Bronchial epithelial cell (primary cell): ENCODE measurements around the gene RASSF5. TPM values are rescaled to one million over a fixed set of nuclear protein-coding genes. Genes with fewer than 3 reads are reported as not detected.

ENCODE experiments used
- DNase-seq: peaks from one replicate; pipeline ENCODE4 v3.0.0-alpha.2; 2010; ENCODE audit warnings: low read depth
- FAIRE-seq: peaks from 2 replicates; lab custom pipeline; 2011; peaks lifted over from hg19 to GRCh38; lab: Jason Lieb, UNC
- H3K27me3 ChIP-seq: 2 replicates; pipeline ENCODE4 v1.5.1; 2011; ENCODE audit warnings: low read length; ENCODE audit not compliant: control insufficient read depth, insufficient read depth
- H3K36me3 ChIP-seq: 2 replicates; pipeline ENCODE4 v1.5.1; 2011; ENCODE audit warnings: low read length; ENCODE audit not compliant: control insufficient read depth, insufficient read depth
- H3K4me3 ChIP-seq: 2 replicates; pipeline ENCODE4 v1.5.1; 2011; ENCODE audit warnings: mild to moderate bottlenecking, low read depth, low read length, control low read depth
- total RNA-seq: library from RNA; depleted of rRNA; stranded (reverse); fragments of >200 nt; gene quantifications from 2 replicates; pipeline ENCODE4 v1.2.1, GENCODE V29; 2014
- TF ChIP-seq, protein P1 (sequence below): IDR thresholded peaks from 2 replicates; pipeline ENCODE4 v1.5.1; 2011; ENCODE audit warnings: mild to moderate bottlenecking, moderate library complexity, low read length, control low read depth, inconsistent platforms; ENCODE audit not compliant: insufficient read depth, severe bottlenecking

The RASSF5 gene
- total RNA-seq, 1 donor from 2014 or later, result 3.4 TPM

DNA sequence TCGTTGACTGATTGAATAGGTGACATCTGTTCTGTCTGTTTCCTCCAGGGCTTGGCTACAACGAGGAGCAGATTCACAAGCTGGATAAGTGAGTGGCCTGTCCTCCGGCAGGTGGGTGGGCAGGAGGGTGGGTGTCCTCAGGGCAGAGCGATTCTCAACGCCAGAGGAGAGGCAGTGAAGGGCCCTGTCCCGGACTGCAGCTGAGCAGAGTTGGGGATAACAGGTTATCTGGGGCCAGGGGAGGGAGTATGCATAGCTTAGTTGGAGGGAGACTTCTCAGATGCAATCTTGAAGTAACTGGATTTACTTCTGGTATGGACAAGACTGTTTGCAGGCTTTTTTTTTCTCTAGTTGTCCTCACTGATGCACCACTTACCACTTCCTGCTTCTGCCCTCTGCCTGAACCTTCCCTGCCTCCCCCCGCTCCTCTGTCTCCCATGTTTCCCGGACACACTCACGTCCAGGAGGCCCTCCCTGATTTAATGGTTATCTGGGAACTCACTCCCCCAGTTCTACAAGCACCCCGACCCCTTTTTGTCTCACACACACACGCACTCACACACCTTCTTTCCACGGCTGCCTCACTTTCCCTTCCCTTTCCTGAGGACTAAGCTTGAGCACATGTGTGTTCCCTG is 16.4 kb upstream of the RASSF5 start:
- Histone ChIP-seq H3K36me3 (peaks cover 26% of the 10 kb centered on the region), H3K4me3 (no peak overlapping the region), H3K27me3 (no peaks in the 10 kb centered on the region)
- FAIRE-seq, result no peak
- TF ChIP-seq, protein P1, sequence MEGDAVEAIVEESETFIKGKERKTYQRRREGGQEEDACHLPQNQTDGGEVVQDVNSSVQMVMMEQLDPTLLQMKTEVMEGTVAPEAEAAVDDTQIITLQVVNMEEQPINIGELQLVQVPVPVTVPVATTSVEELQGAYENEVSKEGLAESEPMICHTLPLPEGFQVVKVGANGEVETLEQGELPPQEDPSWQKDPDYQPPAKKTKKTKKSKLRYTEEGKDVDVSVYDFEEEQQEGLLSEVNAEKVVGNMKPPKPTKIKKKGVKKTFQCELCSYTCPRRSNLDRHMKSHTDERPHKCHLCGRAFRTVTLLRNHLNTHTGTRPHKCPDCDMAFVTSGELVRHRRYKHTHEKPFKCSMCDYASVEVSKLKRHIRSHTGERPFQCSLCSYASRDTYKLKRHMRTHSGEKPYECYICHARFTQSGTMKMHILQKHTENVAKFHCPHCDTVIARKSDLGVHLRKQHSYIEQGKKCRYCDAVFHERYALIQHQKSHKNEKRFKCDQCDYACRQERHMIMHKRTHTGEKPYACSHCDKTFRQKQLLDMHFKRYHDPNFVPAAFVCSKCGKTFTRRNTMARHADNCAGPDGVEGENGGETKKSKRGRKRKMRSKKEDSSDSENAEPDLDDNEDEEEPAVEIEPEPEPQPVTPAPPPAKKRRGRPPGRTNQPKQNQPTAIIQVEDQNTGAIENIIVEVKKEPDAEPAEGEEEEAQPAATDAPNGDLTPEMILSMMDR, result no peak
- DNase-seq, result no peak

DNA sequence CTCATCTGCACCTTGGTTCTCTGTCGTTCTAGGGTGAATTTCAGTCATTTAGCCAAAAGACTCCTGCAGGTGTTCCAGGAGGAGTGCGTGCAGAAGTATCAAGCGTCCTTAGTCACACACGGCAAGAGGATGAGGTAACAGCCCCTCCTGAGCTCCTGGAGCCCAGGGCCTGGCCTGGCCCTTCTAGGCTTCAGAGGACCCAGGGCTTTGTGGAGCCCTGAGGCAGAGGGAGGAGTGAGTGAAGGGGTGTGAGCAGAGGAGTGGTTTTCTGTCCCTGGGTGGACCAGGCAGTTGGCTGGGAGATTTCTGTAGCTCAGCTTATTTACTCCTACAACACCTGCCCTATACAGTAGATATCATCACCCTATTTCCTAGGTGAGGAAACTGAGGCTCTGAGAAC is 15.7 kb upstream of the RASSF5 start:
- peaks cover 26% of the 10 kb centered on the region for H3K36me3 ChIP-seq
- DNase-seq (no peak), FAIRE-seq (no peak)
- TF ChIP-seq, protein P1, result no peak
- H3K27me3 ChIP-seq, result no peaks in the 10 kb centered on the region
- H3K4me3 ChIP-seq, result no peak overlapping the region

DNA sequence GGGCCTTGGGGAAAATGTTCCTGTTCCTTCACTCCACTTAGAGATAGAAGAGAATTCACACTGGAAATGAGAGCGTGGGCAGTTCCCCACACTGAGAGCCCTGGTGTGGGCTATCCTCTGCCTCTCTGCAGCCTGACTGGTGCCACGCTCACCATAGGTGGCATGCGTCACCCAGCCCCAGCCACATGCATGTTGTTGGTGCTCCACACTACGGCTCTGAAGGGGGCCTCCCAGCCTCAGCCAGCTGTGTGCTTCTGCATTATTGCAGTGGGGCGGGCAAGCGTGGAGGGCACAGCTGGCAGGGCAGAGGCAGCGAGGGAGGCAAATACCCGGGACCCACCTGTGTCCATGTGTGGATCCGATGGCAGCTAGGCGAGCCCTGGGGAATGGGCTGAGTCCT is 14.7 kb upstream of the RASSF5 start:
- Histone ChIP-seq H3K4me3 (no peak overlapping the region), H3K36me3 (peaks cover 24% of the 10 kb centered on the region), H3K27me3 (no peaks in the 10 kb centered on the region)
- TF ChIP-seq, protein P1, result no peak
- FAIRE-seq, result no peak
- DNase-seq, result no peak

DNA sequence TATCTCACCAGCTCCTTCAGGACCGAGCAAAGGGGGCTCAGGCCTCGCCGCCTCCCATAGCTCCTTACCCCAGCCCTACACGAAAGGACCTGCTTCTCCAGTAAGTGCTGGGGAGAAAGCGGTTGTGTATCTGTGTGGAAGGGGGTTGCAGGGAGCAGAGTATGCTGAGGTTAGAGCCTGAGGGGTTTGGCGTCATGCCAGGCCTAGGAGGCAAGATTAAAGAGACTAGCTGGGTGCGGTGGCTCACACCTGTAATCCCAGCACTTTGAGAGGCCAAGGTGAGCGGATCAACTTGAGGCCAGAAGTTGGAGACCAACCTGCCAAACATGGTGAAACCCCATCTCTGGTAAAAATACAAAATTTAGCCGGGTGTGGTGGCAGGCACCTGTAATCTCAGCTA is 14.1 kb upstream of the RASSF5 start:
- no peak for DNase-seq
- FAIRE-seq, result no peak
- peaks cover 20% of the 10 kb centered on the region for H3K36me3 ChIP-seq

DNA sequence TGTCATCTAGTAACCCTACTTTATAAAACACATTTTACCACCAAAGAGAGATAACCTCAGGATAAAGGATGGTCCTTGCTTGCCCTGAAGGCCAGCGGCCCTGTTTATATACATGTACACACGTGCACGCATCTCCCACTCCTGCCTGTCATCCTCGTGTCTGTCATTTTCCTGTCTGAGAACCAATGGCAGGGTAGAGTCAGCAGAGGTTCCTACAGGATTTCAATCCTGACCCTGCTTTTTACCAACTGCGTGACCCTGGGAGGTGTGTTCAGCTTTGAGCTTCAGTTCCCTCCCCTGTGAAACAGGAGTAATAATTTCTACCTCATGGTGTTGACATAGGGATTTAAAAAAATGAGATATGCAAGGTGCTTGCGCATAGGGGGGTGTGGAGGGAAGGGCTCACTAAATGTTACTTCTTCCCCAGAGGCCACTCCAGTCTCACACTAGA is 12.3 kb upstream of the RASSF5 start:
- no peak for DNase-seq
- FAIRE-seq, result no peak
- Histone ChIP-seq H3K4me3 (no peak overlapping the region), H3K36me3 (peaks cover 20% of the 10 kb centered on the region), H3K27me3 (no peaks in the 10 kb centered on the region)
- TF ChIP-seq, protein P1, result no peak

More for the DNA sequence above, 14.1 kb upstream of the RASSF5 start:
- Histone ChIP-seq H3K4me3 (no peak overlapping the region), H3K27me3 (no peaks in the 10 kb centered on the region)
- TF ChIP-seq, protein P1, result no peak

DNA sequence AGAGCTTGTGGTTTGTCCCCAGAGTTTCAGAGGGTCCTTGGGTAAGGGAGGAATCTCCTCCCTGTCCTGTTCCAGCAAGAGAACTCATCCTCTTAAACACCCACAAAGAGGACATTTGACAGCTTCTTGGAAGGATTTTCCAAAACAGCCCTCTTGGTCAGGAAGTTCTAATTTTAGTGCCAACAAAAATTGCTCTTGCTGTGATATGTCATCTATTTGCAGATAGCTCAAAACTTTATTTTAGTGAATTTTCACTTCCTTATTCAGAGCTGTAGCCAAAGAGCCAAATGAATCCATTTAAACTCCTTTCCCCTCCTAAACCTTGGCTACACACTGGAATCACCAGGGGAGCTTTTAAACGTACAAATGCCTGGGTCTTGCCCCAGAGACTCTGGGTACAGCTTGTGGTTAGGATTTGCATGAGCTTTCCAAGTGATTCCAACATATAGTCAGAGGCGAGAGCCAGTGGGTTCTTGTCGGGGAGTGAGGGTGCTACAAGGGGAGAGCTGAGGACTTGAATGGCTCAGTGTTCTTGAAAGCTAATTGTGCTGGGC is 11.8 kb upstream of the RASSF5 start:
- no peak overlapping the region for H3K4me3 ChIP-seq
- no peaks in the 10 kb centered on the region for H3K27me3 ChIP-seq
- FAIRE-seq (no peak), DNase-seq (no peak)
- TF ChIP-seq, protein P1, result no peak
- H3K36me3 ChIP-seq, result peaks cover 18% of the 10 kb centered on the region
